Neural cell (in vitro differentiated cells): ENCODE data around the gene RYR3.

Source experiments
- MXI1 ChIP-seq: fragments of 450-650 bp; conservative IDR thresholded peaks from 2 replicates; pipeline ENCODE4 v1.6.1; 2014; ENCODE audit warnings: antibody characterized with exemption, mild to moderate bottlenecking; ENCODE audit not compliant: poor library complexity, severe bottlenecking
- SMC3 ChIP-seq: fragments of 450-650 bp; conservative IDR thresholded peaks from 2 replicates; pipeline ENCODE4 v1.6.1; 2014; ENCODE audit warnings: antibody characterized with exemption, mild to moderate bottlenecking, moderate library complexity; ENCODE audit not compliant: poor library complexity
- TF ChIP-seq, protein P1 (sequence below): IDR thresholded peaks from 2 replicates; pipeline ENCODE4 v1.6.1; 2012; ENCODE audit warnings: borderline replicate concordance

DNA sequence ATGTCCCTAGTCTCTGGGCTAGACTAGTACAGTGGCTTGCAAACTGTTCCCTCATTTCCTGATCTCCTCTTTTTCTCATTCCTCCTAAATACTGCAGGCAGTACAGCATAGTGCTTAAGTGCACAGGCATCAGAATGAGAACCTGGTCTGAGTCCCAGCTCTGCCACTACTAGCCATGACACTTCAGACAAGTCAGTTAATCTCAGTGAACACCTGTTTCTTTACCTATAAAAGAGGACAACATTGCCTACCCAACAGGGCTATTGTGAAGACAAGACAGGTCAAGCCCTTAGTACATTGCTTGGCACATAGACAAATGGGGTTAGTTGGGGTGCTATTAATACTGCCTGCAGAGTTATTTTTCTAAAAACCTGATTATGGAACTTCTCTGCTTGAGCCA is 113.3 kb downstream of the RYR3 start:
- no peak for TF ChIP-seq SMC3
- no peak for TF ChIP-seq MXI1
- TF ChIP-seq, protein P1, sequence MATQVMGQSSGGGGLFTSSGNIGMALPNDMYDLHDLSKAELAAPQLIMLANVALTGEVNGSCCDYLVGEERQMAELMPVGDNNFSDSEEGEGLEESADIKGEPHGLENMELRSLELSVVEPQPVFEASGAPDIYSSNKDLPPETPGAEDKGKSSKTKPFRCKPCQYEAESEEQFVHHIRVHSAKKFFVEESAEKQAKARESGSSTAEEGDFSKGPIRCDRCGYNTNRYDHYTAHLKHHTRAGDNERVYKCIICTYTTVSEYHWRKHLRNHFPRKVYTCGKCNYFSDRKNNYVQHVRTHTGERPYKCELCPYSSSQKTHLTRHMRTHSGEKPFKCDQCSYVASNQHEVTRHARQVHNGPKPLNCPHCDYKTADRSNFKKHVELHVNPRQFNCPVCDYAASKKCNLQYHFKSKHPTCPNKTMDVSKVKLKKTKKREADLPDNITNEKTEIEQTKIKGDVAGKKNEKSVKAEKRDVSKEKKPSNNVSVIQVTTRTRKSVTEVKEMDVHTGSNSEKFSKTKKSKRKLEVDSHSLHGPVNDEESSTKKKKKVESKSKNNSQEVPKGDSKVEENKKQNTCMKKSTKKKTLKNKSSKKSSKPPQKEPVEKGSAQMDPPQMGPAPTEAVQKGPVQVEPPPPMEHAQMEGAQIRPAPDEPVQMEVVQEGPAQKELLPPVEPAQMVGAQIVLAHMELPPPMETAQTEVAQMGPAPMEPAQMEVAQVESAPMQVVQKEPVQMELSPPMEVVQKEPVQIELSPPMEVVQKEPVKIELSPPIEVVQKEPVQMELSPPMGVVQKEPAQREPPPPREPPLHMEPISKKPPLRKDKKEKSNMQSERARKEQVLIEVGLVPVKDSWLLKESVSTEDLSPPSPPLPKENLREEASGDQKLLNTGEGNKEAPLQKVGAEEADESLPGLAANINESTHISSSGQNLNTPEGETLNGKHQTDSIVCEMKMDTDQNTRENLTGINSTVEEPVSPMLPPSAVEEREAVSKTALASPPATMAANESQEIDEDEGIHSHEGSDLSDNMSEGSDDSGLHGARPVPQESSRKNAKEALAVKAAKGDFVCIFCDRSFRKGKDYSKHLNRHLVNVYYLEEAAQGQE: no peak
